ENCODE results near the gene LAMC3. TPM values are rescaled to one million over a fixed set of nuclear protein-coding genes. Genes with fewer than 3 reads are reported as not detected.

The LAMC3 gene
- total RNA-seq, 2 experiments from 2014 or later: 0.40 to 0.59 TPM

- ATAC-seq (no peak), DNase-seq (no peak)
- peaks cover 10% of the 10 kb centered on the region for H3K27me3 Mint-ChIP-seq
- intact Hi-C loops (cut with DNase I, micrococcal nuclease): no loop called here
- POLR2A ChIA-PET: no interaction called here
- no peak overlapping the region for H3K4me3 Mint-ChIP-seq
- no peaks in the 10 kb centered on the region for H3K36me3 Mint-ChIP-seq (ENCODE audit: low read depth)
- H3K27ac Mint-ChIP-seq: no peak overlapping the region
- CTCF ChIA-PET: interaction anchor here (1.1 kb wide), 1 partner anchor 8 kb away, joined by 4 read pairs; no protein-coding TSS in a partner anchor
- no peaks in the 10 kb centered on the region for H3K4me1 Mint-ChIP-seq
- H3K9me3 Mint-ChIP-seq (ENCODE audit: low read depth): no peaks in the 10 kb centered on the region
Measured at GRCh38 chr9:131006601-131007000, 2.4 kb upstream of the LAMC3 start.

GRCh38 chr9:131008086-131008485, 888 bp upstream of the LAMC3 start:
- H3K27ac Mint-ChIP-seq: no peak overlapping the region
- intact Hi-C loops (cut with DNase I, micrococcal nuclease): loop anchor here in 1 of 2 experiments (2.0 kb wide), 1 partner anchor 39 kb away; no protein-coding TSS in a partner anchor
- H3K36me3 Mint-ChIP-seq (ENCODE audit: low read depth): no peaks in the 10 kb centered on the region
- no peak for DNase-seq
- H3K27me3 Mint-ChIP-seq: peaks cover 12% of the 10 kb centered on the region
- ATAC-seq: no peak
- ChIA-PET CTCF (interaction anchor here (1.4 kb wide), 1 partner anchor 39 kb away, joined by 7 read pairs; no protein-coding TSS in a partner anchor), POLR2A (no interaction called here)
- no peaks in the 10 kb centered on the region for H3K4me1 Mint-ChIP-seq
- no peak overlapping the region for H3K4me3 Mint-ChIP-seq
- no peaks in the 10 kb centered on the region for H3K9me3 Mint-ChIP-seq (ENCODE audit: low read depth)

GRCh38 chr9:131008563-131008908, 438 bp upstream of the LAMC3 start:
- POLR2A ChIA-PET: no interaction called here

GRCh38 chr9:131010482-131011273, 1.7 kb downstream of the LAMC3 start:
- no peak for DNase-seq
- CTCF ChIA-PET: interaction anchor here (2.3 kb wide), 1 partner anchor 12 kb away, joined by 10 read pairs; no protein-coding TSS in a partner anchor
- Mint-ChIP-seq H3K27ac (no peak overlapping the region), H3K27me3 (peaks cover 18% of the 10 kb centered on the region), H3K36me3 (ENCODE audit: low read depth) (no peaks in the 10 kb centered on the region), H3K4me3 (no peak overlapping the region), H3K4me1 (no peaks in the 10 kb centered on the region), H3K9me3 (ENCODE audit: low read depth) (no peaks in the 10 kb centered on the region)
- no peak for ATAC-seq
- POLR2A ChIA-PET: no interaction called here
- intact Hi-C loops (cut with DNase I, micrococcal nuclease): no loop called here

More at GRCh38 chr9:131008563-131008908, 438 bp upstream of the LAMC3 start:
- H3K9me3 Mint-ChIP-seq (ENCODE audit: low read depth): no peaks in the 10 kb centered on the region
- H3K4me1 Mint-ChIP-seq: no peaks in the 10 kb centered on the region
- intact Hi-C loops (cut with DNase I, micrococcal nuclease): loop anchor here in 1 of 2 experiments (2.0 kb wide), 1 partner anchor 38 kb away; no protein-coding TSS in a partner anchor
- CTCF ChIA-PET: no interaction called here
- no peak overlapping the region for H3K27ac Mint-ChIP-seq
- peaks cover 15% of the 10 kb centered on the region for H3K27me3 Mint-ChIP-seq
- H3K36me3 Mint-ChIP-seq (ENCODE audit: low read depth): no peaks in the 10 kb centered on the region
- ATAC-seq (no peak), DNase-seq (no peak)
- peak overlapping the region; percentile 53 for H3K4me3 Mint-ChIP-seq

GRCh38 chr9:131011274-131012022, 2.5 kb downstream of the LAMC3 start:
- ATAC-seq (no peak), DNase-seq (no peak)
- no peaks in the 10 kb centered on the region for H3K4me1 Mint-ChIP-seq
- ChIA-PET CTCF (interaction anchor here (0.9 to 2.3 kb wide), 2 partner anchors 13 to 35 kb away, joined by 4 to 10 read pairs; no protein-coding TSS in a partner anchor), POLR2A (no interaction called here)
- intact Hi-C loops (cut with DNase I, micrococcal nuclease): no loop called here
- H3K9me3 Mint-ChIP-seq (ENCODE audit: low read depth): no peaks in the 10 kb centered on the region
- no peak overlapping the region for H3K27ac Mint-ChIP-seq
- no peaks in the 10 kb centered on the region for H3K36me3 Mint-ChIP-seq (ENCODE audit: low read depth)
- H3K4me3 Mint-ChIP-seq: no peak overlapping the region
- peaks cover 18% of the 10 kb centered on the region for H3K27me3 Mint-ChIP-seq

GRCh38 chr9:131012023-131012334, 3.0 kb downstream of the LAMC3 start:
- intact Hi-C loops (cut with DNase I, micrococcal nuclease): no loop called here
- ChIA-PET POLR2A (no interaction called here), CTCF (interaction anchor here (0.9 kb wide), 1 partner anchor 34 kb away, joined by 4 read pairs; no protein-coding TSS in a partner anchor)
- Mint-ChIP-seq H3K4me1 (no peaks in the 10 kb centered on the region), H3K4me3 (no peak overlapping the region), H3K27me3 (peaks cover 18% of the 10 kb centered on the region), H3K9me3 (ENCODE audit: low read depth) (no peaks in the 10 kb centered on the region), H3K27ac (no peak overlapping the region), H3K36me3 (ENCODE audit: low read depth) (no peaks in the 10 kb centered on the region)
- DNase-seq (no peak), ATAC-seq (no peak)

- Mint-ChIP-seq H3K27me3 (peaks cover 18% of the 10 kb centered on the region), H3K36me3 (ENCODE audit: low read depth) (no peaks in the 10 kb centered on the region), H3K4me1 (no peaks in the 10 kb centered on the region), H3K9me3 (ENCODE audit: low read depth) (no peaks in the 10 kb centered on the region), H3K27ac (no peak overlapping the region), H3K4me3 (no peak overlapping the region)
- ChIA-PET POLR2A (no interaction called here), CTCF (interaction anchor here (0.9 kb wide), 1 partner anchor 34 kb away, joined by 4 read pairs; no protein-coding TSS in a partner anchor)
- ATAC-seq: no peak
- DNase-seq: no peak
- intact Hi-C loops (cut with DNase I, micrococcal nuclease): no loop called here
Measured at GRCh38 chr9:131012396-131012917, 3.5 kb downstream of the LAMC3 start.

GRCh38 chr9:131013015-131013755, 4.2 kb downstream of the LAMC3 start:
- no peaks in the 10 kb centered on the region for H3K4me1 Mint-ChIP-seq
- no peaks in the 10 kb centered on the region for H3K9me3 Mint-ChIP-seq (ENCODE audit: low read depth)
- DNase-seq (no peak), ATAC-seq (no peak)
- ChIA-PET CTCF (no interaction called here), POLR2A (no interaction called here)
- intact Hi-C loops (cut with DNase I, micrococcal nuclease): no loop called here
- H3K36me3 Mint-ChIP-seq (ENCODE audit: low read depth): no peaks in the 10 kb centered on the region
- H3K4me3 Mint-ChIP-seq: no peak overlapping the region
- H3K27ac Mint-ChIP-seq: no peak overlapping the region
- H3K27me3 Mint-ChIP-seq: peaks cover 18% of the 10 kb centered on the region

GRCh38 chr9:131013771-131014676, 5.0 kb downstream of the LAMC3 start:
- ATAC-seq: no peak
- CTCF ChIA-PET: no interaction called here
- no peak for DNase-seq
- Mint-ChIP-seq H3K27me3 (peaks cover 17% of the 10 kb centered on the region), H3K27ac (no peak overlapping the region), H3K4me1 (no peaks in the 10 kb centered on the region), H3K36me3 (ENCODE audit: low read depth) (no peaks in the 10 kb centered on the region), H3K9me3 (ENCODE audit: low read depth) (no peaks in the 10 kb centered on the region), H3K4me3 (no peak overlapping the region)
- intact Hi-C loops (cut with DNase I, micrococcal nuclease): no loop called here
- POLR2A ChIA-PET: no interaction called here

- Mint-ChIP-seq H3K27me3 (peaks cover 16% of the 10 kb centered on the region), H3K27ac (no peak overlapping the region), H3K4me3 (no peak overlapping the region), H3K9me3 (ENCODE audit: low read depth) (no peaks in the 10 kb centered on the region), H3K4me1 (no peaks in the 10 kb centered on the region), H3K36me3 (ENCODE audit: low read depth) (no peaks in the 10 kb centered on the region)
- POLR2A ChIA-PET: no interaction called here
- ATAC-seq: no peak
- no peak for DNase-seq
- CTCF ChIA-PET: no interaction called here
- intact Hi-C loops (cut with DNase I, micrococcal nuclease): no loop called here
Measured at GRCh38 chr9:131015112-131015511, 6.1 kb downstream of the LAMC3 start.
